Activated gamma-delta T cell treated with anti-CD3 and anti-CD28 coated beads, Interleukin-2, amount 50 U/mL, for 16 hours (primary cell): ENCODE data around the gene ZAP70.
"Not testable (repeated sequence)": the region's sequence is repeated elsewhere in the genome, so short reads cannot be mapped to it uniquely, and the experiment has no call there.

ENCODE experiments used
- DNase-seq: peaks from one replicate; pipeline ENCODE4 v3.0.0-alpha.2; 2020; ENCODE audit warnings: low read depth

ZAP70 gene

DNA sequence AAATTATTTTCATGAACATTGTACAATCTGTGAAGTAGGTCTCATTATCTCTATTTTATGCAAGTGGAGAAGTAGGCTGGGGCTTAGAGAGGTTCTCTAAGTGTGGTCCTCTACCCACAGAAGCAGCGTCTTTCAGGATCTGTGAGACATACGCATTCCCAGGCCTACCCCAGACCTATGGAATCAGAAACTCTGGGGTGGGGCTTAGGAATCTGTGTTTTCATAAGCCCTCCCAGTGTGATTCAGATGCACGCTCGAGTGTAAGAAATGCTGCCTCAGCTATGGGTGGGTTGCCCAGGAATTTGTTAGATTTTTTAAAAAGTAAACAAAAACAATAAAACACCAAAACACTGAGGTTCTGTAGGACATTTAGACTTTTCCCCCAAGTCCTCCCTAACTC lies 14.8 kb upstream of the ZAP70 start:
- no peak for DNase-seq

DNA sequence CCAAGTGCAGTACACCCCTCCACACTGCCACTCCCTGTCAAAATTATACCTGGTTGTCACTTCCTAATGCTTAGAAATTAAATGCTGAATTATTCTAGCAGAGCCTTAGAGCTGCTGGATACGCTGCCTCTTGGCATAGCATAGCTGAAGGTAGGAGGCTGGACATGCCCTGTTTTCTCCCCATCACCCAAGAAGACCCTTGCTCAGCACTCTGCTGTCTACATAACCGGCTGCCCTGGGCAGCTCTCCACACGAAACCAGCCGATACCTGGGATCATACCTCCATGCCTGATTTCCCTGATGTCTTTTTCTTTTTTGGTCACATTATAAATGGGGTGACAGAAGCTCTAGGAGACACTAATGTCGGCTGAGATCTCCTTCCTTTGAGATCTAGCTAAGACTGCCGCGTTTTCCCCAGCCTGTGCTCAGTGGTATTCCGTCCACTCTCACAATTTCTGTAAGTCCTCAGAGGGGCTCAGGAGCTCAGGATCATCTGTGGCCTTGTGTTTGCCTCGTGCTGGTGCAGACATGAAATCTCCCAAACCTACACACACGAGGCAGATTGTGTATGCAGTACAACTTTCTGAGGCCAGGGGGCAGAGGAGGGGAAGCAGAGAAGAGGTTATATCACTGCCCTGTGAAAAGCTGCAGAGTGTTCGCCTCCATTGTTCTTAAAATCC lies 13.5 kb upstream of the ZAP70 start:
- DNase-seq, result peak; percentile 58

DNA sequence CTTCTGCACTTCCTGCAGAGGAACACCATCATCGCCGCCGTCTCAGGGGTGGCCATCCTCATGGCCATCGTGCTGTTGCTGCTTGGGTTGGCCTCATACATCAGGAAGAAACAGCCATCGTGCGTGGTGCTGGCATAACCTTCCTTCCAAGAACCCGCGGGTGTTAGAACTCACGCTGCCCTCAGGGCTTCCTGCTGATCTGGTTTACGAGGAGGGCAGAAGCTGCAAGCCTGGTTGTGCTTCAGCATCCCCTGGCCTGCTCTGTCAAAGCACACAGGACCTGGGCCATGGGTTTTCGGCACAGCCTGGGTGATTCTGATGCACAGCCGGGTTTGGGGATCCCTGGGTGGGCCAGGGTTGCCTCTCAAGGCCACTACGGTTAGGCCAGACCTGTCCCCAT lies 12.2 kb upstream of the ZAP70 start:
- DNase-seq, result no peak

DNA sequence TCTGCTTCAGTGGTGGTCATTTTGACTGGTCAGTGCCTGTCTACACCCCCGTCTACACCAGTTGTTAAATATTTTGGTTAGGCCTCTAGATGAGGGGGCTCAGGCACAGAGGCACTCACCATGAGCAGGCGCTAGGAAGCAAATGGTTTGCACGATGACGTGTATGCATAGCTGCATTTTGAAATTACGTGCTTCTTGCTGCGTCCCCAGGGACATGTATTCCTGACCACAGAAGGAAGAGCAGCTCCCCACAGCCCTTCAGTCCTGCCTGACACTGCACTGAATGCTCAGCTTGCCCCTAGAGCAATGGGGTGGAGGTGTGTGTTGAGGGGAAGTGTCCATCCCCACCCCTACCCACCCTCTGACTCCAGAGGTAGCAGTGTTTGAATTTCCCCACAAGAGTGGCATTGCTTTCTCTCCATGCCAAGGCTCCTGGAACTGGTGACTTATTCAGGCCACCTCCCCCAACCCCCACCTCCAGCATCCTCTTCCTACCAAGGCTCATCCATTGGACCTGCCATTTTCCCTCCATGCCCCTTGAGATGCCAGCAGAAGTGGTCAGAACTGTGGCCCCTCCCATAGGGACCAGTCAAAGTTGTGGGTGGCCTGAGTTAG lies 11.4 kb upstream of the ZAP70 start:
- DNase-seq, result no peak

DNA sequence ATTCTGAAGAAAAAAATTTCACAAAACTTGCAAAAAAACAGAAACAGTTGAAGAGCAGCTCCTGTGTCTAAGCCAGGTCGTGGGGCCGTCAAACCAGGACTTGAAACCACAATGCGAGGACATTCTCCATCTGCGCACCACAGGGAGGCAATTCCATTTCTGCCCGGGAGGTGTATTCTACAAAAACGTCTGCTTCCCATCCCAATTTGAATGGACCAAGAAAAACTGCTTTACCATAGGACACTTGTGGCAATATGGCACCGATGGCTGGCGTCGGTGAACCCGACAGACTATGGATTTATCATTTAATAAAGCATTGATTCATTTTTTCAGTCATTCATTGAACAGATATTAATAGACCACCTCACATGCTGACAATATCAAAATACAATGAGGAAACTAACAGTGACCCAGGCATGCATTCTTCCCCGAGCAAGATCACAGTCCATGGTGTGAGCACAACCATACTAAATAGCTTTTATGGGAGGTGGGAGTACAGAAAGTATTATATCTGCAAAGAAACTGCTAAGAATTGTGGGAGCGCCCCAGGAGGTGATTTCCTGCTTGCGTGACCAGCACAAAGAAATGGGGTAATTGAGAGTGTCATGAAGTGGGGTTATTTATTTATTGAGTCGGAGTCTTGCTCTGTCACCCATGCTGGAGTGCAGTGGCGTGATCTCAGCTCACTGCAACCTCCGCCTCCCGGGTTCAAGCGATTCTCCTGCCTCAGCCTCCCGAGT lies 10.5 kb upstream of the ZAP70 start:
- DNase-seq, result no peak

DNA sequence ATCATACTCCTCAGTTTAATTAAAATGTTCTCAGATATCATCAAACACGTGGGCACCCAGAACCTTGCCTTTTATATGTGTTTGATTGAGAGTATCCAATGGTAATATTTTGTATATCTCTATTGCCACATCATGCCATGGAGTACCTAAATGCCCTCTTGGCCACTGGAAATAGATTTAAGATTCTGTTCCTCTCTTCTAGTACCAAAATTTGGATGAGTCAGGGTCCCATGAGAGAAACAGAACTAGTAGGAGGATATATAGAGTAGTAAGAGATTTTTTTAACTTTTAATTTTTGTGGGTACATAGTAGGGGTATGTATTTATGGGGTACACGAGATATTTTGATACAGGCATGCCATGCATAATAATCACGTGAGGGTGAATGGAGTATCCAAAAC lies 9.6 kb upstream of the ZAP70 start:
- DNase-seq, result no peak

DNA sequence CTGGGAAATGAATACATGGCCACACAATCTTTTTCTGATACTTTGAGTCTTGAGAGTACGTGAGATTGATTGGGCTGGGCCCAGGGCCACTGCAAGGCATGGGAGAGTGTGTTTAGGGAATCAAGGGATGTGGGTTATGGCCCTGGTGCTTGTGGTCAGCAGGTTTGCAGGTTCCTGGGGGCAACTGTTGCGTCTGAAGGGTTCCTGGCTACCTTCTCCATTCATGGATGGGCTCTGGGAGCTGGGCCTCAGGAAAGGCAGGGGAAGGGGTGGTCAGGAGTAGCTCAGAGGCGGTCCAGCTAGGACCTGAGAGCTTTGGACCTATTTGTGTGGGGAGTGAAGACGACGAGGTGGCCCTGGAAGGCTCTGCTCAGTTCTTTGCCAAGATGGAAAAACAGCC lies 8.4 kb upstream of the ZAP70 start:
- DNase-seq, result no peak

DNA sequence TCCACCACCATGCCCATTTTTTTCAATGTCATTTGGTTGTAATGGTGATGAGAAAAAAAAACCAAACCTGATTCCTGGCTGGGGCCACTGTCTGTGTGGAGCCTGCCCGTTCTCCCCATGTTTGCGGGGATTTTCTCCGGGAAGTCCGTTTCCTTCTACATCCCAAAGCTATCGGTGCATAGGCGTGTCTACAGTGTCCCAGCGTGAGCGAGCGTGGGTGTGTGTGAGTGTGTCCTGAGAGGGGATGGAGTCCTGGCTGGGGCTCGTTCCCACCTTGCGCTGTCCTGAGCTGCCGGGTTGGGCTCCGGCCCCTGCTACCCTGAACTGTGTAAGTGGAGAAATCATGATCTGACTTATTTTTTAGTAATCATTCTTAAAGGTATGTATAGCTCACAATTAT lies 7.3 kb upstream of the ZAP70 start:
- no peak for DNase-seq

DNA sequence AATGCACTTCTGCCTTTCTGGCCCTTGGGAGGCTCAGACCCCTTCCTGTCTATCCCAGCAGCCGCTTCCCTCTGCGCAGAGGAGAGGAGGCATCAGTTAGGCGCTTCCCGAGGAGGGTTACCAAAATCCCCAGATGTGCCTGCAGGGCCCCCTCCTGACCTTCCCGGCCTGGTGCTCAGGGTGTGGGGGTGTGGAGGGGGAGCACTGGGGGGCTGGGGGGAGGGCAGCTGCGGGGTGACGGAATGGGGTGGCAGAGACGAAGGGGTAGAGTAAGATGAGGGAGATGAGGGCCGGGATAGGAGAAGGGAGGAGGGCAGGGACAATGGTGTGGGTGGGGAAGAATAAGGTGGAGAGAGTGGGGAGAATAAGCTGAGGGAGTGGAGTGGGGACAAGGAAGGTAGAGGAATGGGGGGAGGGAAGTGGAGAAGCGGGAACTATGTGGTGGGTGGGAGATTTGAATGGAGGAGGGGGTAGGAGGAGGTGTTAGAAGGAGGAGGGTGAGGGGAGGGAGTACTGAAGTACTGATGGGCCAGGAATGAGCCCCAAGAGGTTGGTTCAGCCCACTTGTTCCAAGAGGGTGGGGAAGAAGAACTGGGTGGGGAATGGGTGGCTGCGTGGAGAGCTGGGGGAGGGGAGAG lies 6.5 kb upstream of the ZAP70 start:
- DNase-seq, result no peak

DNA sequence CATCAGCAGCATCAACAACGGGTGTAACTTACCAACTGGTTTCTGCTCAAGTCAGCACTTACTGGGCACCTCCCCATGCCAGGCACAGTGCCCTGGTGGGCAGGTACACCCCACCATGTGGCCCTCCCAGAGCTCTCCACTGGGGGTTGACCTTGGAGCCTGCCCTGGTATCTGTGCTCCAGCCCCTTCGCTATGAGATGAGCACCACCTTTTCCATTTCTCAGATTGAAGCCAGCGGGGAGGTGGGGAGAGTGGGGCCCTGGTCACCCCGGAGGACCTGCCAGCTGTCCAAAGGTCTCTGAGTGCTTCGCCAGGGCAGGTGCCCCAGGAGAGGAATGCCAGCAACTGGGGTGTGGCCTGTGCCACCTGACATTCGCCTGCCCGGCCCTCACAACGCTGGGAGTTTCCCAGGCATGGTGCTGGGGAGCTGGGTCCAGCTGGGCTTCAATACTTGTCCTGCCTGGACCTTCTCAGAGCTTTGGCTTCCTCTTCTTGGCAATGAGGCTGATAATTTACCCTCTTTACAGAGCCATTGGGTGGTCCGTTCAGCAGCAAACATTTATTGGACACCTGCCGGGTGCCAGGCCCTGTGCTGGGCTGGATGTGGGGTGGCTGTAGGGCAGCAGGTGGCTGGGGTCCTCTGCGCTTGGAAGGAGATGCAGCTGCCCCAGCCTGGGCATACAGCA lies 5.9 kb upstream of the ZAP70 start:
- no peak for DNase-seq

DNA sequence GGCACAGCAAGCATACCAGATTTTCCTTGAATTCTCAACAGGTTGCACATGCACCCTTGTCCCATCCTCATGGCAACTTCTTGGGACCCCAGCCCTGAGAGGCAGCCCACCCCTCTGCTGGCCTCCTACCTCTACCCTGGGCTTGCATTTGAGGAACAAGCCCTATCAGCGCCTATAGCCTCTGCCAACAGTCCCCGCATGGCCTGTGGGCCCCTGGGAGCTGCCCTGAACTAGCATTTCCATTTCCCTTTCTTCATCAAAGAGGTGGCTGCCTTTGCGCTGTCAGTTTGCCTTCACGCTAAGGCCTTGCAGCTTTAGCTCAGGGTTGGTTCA lies 5.4 kb upstream of the ZAP70 start:
- no peak for DNase-seq

DNA sequence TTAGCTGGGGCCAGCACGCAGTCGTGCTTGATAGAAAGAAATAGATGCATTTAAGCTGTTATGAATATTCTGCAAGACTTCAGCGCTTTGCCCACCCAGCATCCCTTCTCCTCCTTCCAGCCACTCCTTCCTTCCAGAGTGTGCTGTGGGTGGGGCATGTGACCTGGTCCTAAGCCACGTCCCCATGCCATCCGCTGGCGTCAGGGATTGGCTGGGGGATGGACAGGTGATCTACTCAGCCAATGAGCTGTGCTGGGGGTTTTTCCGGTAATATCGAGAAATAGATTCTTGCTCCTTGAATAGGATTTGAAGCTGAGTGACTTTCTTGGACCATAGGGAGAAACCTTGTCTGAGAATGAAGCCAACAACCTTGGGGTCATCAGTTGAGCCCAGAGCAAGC lies 4.8 kb upstream of the ZAP70 start:
- no peak for DNase-seq

DNA sequence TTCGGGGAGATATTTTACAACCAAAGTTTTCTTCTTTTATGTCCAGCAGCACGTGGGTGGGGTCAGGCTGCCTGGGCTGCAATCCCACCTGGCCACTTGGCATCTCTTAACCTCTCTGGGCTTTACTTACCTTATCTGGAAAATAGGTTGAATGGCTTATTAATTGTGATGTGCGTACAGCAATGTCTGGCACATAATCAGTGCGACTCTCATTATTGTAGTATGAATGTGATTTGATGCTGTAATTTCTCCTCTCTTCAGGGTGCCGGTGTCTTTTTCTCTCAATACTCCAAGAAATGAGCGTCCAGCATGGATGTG lies 2.0 kb upstream of the ZAP70 start:
- no peak for DNase-seq

DNA sequence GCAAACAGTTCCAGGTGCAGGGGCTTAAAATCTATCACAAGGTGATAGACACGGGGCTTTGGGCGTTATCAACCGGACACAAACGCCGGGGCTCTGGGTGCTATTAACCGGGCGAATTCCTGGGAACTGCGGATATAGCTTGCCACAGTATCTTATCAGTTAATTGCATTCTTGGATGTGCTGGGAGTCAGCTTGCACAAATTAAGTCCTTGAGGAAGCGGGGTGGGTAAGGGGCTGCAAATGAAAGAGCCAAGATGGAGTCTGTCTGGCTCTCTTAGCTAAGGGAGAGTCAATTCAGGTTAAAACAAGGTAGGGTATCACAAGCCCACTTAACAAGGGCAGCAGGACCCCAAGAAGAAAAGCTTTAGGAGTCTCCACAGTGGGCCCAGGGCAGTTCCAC lies 1.2 kb upstream of the ZAP70 start:
- not testable (repeated sequence) for DNase-seq

DNA sequence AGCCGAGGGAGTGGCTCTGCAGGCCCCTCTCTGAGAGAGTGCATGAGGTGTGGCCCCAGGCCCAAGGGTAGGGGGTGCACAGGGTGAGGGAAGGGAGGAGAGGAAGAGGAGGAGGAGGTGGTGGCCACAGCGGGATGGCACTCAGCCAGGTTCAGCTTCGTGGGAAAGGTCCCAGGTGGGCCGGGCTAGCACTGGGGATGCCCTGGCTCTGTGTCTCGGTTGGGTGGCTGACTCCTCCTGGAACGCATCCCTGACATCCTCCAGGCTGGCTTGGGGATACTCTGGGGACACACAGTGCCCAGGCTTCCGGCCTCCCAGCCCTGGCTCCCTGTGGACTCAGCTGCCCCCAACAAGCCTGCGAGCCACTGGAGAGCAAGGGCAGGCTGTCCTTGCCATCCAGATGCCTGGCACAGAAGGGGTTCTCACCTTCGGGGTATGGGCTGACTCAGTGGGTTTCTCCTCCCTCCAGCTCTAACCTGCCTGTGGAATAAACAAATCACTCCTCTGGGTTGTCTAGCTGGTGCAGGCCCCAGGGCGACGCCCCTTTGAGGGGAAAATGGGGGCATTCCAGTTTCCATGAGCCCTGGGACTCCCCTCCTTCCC lies 582 bp upstream of the ZAP70 start:
- no peak for DNase-seq

DNA sequence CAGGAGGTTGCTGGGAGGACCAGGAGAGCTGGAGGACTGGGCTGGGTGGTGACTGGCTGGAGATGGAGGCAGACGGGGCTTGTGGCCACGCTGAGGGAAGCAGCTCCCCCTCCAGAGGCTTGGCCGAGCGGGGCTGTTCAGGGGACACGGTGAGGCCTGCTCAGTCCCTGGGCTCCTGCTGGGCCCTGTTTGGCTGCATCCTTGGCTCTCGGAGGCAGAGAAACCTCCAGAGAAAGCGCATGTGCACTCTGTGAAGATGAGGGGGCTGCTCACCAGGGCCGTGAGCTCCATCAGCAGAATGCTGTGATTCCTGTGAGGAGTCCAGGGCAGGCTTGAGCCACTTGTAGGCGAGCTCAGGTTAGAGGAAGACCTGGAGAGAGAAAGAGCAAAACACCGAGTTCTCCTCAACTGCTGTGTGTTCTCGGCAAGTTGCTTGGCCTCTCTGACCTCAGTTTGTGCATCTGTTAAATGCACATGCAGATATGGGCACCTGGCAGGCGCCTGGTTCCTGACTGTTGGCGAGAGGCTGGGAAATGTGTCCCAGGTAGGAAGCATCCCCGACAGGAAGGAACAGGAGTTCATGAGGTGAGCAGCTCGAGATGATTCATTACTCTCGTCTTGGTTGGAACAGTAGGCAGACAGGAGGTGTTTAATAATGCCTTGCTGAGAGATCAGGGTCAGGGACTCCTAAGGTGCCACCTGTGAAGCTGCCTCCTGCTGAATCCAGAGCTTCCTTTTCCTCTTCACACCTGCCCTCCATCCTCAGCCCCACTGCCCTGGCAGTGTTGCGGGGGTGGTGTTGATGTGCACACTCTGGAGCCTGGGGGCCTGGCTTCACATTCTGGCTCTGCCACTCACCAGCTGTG lies 941 bp downstream of the ZAP70 start:
- DNase-seq, result no peak

DNA sequence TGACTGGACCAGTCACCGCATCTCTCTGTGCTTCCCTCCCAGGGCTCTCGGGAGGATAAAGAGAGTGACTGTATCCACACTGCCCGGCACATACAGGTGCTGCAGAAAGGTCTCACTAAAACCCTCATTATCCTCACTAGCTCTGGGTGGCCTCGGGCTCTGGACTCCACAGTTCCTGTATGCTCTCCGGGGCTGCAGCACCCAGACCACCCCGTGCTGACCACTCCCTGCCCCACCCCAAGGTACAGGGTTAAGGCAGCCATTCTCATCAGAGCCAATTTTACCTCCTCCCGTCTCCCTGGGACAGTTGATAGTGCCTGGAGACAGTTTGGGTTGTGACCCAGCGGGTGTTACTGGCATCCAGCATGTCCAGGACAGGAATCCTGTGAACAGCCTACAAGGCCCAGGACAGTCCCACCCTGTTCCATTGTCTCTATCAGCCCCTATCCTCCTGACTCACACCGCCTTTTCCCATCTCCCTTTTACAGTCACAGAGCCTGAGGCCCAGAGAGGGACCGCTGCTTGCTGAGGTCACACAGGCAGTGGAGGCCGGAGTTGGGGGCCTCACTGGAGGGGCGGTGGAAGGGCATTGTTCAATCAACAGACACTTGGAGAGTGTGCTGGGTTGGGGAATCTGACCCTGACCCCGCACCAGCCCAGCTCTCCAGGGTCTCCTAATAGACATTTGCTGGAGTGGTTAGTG lies 1.7 kb downstream of the ZAP70 start:
- no peak for DNase-seq

DNA sequence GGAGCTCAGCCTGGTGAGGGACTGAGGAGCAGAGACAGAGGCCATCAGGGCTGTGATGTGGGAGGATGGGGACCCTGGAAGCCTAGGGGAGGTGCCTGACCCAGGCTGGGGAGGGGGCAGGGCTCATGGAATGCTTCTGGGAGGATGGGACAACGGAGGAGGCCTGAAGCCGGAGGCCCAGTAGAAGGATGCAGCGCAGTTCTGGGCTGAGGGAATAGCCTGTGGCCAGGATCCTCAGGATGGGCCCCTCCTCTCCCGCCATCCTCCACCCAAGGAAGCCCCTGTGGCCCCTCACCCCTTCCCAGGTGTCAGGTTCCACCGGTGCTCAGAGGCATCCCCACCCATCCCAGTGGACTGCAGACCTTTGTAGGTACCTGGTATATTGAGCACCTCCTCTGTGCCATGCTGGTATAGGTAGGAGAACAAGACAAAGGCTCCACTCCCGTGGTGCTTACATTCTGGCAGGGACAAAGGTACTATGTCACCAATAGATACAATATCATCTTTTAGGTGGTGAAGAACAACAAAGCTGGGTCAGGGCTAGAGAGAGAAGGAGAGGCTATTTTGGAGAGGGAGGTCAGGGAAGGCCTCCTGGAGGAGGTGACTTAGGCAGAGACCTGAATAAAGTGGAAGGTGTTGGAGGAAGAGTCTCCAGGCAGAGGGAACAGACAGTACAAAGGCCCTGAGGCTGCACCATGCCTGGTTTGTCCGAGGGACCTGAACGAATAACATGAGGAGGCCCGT lies 2.7 kb downstream of the ZAP70 start:
- no peak for DNase-seq

DNA sequence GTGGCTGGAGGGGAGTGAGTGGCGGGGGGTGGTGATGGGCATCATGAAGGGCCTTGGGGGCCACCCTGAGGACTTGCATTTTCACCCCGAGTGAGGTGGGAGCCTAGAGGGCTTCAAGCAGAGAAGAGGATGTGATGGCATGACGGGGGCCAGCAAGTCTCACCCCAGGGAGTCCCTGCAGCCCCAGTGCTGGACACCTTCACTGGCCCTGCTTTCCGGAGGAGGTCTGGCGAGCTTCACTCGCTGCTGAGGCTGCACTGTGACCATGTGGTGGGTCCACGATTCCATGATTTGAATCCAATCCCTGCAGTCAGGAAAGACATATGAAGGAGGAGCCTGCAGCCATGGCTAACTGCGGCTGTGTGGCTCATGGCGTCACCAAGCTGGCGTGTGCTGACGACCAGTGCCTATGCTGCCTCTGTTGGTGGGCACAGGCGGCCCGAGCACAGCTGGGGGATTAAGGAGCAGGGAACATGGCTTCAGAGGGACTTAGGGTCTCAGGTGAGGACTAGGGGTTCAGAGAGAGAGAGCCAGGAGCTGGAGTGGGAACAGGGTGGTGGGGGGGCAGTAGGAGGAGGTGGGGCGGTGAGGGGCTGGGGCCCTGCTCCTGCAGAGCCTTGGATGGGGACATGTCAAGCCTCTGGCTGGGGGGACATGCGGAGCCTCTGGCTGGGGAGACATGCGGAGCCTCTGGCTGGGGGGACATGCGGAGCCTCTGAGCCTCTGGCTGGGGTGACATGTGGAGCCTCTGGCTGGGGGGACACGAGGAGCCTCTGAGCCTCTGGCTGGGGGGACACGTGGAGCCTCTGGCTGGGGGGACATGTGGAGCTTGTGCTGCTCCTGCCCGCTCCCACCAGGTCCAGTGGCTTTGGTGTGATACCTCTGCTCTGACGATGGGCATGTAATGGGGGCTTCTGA lies 3.6 kb downstream of the ZAP70 start:
- no peak for DNase-seq
